GM19397 (cell line): ENCODE results near the gene AQP2.

Experiments
- ATAC-seq: cut with Tn5 transposase; IDR thresholded peaks from one replicate; pipeline ENCODE4 v1.9.1; 2021; ENCODE audit warnings: mild to moderate bottlenecking, moderate library complexity; ENCODE audit not compliant: unreplicated experiment

The AQP2 gene

DNA sequence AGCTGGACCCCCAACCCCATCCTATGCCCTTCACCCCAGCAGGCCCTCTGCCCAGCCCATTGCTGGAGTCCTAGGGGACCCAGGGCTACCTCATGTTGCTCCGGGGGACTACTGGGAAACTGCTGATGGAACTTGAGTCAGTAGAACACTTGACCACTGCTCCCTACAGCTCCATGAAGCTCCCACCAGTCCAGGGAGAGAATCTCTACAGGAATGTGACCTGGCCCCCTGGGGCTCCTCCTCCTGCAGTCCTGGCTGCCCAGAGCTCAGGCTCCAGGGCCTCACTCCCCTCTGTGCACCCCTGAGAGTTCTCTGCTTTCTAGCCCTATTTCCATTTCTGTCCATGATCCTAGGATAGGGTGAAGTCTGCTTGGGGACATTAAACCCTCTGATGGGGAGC lies 10.8 kb upstream of the AQP2 start:
- no peak for ATAC-seq

DNA sequence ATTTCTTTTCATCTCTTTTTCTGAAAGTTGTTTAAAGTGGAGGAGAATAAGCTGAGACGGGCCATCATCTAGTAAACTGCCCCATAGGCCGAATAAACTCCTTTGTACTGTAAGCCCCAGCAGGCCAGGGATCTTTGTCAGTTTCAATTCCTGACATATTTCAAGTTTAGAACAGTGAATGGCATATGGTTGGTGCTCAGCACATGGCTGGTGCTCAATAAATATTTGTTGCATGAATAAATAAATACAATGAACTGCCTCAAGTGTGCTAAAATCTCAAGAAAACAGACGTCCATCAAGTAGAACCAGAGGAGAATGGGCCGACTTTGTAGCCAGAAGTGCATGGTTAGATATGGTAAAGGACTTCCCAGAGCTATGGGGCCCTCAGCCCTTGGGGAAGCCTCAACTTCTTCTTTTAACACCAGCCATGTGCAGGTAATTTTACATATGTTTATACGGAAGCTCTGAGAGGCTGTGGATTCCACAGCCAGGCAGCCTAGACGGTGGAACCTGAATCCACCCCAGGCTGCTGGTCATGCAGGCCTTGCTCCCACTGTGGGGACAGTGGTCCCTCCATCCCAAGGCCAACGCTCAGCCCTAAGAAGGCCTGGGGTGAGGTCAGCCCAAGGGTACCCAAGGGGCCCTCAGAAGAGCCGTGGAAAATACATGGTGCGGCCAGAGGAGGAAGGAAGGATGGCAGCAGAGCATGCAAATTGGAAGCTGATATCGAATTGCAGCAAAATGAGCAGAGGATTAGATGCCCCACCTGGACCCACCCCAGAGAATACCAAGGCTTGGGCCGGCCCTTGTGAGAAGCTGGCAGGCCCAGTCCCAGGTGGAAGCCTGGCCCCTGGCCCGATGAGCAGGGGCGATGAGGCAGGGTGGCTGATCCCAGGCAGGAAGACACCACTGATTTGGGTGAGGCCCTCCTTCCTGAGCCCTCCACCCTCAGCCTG lies 8.7 kb upstream of the AQP2 start:
- ATAC-seq = no peak

DNA sequence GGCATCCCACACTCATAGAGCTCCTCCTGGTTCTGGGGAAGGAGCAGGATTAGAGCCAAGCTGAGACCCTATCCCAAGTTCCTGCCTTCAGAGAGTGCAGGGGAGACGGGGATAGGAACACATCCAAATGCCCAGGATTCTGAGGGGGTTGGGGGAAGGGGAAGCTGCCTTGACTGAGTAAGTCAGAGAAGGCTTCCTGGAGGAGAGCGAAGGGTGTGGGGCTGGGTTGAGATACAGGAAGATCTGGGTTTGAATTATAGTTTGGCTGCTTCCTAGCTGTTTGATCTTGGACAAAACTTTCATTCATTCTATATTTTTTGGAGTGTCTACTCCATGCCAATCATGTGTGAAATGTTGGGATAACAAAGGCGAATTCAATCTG lies 8.0 kb upstream of the AQP2 start:
- ATAC-seq = no peak

DNA sequence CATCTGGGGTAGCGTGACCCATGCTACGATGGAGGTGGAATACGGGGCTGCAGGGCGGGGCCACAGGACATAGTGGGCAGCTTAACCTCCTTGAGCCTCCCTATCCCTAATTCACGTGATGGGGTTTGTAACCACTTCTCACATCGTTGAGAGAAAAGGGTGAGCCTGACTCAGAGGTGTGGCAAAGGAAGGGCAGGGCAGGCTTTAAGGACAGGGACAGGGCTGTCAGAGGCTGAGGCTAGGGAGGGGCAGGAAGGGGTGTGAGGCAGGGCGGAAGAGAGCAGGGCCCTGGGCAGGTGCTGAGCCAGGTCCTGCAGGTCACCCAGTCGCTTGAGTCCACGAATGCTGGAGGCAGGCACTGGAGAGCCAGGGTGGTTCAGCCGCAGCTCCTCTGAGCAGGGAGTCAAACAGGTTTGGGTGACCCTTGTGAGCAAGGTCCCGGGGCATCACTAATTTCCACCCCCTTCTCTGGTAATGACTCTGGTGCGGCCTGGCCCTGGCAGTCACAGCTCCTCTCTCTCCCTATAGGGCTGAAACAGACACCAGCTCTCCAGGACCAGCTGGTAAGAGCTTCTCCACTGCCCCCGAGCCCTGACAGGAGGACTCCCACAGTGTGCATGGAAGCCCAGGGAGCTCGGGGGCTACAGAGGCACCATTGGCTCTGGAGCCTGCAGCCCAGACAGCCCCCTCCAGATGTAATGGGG lies 7.5 kb upstream of the AQP2 start:
- ATAC-seq = no peak

DNA sequence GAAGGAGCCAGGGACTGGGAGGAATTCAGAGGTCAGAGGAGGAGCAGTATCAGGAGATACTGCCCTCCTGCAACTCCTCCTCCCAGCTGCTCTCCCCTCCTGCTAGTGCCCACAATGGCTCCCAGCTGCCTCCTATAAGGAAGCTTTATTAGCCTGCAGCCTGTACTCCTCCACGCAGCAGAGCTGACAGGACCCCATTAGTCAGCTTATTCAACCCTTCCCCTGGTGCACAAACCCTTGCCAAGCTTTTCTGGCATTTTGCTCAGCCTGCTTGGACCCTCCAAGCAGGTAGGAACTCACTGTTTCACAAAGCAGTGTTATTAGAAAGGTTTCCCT lies 6.9 kb upstream of the AQP2 start:
- no peak for ATAC-seq

DNA sequence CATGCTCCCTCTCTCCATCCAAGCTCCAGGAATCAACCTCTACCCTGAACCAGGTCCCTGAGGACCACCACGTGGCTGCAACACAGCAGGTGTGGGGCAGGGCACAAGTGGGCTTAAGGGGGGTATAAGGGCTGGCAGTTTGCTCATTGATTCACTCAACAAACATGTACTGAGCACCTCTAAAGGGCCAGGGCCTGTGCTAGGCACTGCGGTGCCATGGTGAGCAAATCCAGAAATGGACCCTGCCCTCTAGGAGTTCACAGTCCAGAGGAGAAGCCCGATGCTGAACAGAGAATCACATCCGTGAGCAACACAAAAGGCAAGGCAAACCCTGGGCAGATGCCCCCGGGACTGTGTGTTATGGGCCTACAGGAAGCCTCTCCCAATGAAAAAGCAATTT lies 6.5 kb upstream of the AQP2 start:
- no peak for ATAC-seq

DNA sequence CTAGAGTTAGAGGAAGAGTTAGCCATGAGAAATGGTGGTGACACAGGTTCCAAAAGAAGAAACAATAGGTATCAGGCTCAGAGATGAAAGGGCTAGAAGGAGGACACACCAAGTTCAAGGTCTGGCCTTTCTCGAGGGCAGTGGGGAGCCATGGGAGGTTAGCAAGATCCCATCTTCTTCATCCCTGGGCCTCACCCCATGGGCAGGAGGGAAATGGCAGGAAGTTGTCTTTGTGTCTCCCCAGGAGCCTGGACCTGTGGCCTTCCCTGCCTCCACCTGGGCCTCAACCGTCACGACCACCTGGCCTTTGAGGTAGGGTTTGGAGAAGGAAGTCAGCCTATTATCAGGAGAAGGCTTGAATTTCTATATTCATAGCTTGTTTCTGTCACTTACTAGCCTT lies 5.8 kb upstream of the AQP2 start:
- ATAC-seq = no peak

DNA sequence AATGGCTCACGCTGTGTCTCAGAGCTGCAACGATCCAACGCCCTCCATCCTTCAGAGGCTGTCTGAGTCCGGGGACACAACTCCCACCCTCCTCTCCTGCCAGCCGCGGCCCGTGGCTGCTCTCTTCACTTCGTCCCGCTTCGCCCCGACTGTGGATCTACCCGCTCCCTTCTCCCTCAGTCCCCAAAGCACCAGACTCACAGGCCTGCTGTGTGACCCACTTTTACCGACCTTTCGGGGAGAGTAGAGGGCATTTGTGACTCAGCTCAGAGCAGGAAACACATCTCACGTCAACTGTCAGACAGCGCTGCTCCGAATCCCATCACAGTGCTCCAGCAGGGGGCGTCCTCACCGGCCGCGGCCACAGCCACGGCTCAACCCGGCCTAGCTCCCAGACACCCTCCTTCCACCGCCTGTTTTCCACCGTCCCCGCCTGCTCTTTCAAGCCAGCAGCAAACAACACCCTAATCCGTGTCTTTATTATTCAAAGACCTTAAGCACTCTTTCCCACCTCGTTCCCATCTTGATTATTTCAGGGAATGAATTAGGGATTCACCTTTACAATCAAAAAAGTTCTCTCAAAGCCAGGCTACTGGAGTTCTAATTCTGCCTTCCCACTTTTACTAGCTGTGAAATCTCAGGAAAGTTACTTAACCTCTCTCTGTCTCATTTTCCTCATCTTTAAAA lies 5.0 kb upstream of the AQP2 start:
- ATAC-seq = peak; percentile 68

DNA sequence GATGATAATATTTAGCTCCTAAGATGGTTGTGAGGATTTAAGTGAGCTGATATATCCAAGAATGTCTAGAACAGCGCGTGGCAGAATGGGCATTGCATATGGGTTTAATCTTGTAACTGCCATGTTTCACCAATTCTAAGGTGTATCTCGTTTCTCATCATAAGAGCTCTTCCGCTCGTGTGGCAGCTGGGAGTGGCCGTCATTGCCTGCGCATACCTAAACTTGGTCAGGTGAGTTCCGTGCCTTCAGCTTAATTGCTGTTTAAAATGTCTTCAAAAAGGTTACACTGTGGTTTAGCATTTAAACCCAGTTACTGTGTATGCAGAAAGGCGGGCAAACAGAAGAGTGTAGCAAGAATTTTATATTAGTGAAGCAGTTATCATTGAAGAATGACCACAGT lies 4.5 kb upstream of the AQP2 start:
- no peak for ATAC-seq

DNA sequence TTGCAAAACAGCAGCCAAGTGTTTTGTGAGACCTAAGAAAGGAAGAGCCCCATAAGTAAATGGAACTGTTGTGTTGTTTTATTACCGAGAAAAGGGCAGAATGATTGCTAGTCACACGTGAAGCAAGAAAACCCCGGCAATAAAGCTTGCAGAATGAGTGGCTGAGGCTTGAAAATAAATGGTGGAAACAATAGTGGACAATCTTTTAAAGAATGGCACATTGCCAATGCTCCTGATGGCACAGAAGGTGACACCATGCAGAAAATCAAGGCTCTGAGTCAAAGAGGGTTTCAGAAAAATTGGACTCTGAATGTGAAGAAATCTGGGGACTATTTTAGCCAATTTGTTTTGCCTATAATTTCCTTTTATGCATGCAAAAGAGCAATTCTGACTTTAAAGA lies 4.0 kb upstream of the AQP2 start:
- ATAC-seq = no peak

DNA sequence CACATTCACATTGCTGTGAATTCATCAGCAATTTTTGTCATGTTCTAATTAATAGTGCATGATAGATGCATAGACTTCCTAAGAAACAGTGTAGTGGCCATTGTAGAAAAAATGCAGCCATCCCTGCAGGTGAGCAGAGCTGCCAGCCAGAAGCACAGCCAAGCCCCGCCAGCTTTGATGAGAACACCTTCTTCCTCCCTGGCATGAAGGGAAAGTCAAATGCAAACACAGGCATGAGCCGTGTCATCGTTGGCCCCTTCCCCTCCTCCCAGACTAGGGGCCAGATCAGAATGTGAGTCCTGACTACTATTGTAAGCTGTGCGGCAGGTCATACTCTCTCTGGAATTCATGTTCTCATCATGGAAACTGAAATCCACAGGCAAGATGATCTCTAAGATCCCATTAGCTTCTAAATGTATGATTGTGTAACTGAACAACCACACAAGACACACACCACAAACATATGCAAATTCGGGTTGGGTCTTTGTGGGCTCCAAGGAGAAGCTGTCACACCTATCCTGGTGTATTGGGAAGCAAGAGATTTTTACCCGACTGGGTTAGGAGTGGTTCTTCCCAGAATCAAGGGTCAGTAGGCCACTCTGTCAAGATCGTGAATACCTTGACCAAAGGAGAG lies 2.8 kb upstream of the AQP2 start:
- ATAC-seq = no peak

DNA sequence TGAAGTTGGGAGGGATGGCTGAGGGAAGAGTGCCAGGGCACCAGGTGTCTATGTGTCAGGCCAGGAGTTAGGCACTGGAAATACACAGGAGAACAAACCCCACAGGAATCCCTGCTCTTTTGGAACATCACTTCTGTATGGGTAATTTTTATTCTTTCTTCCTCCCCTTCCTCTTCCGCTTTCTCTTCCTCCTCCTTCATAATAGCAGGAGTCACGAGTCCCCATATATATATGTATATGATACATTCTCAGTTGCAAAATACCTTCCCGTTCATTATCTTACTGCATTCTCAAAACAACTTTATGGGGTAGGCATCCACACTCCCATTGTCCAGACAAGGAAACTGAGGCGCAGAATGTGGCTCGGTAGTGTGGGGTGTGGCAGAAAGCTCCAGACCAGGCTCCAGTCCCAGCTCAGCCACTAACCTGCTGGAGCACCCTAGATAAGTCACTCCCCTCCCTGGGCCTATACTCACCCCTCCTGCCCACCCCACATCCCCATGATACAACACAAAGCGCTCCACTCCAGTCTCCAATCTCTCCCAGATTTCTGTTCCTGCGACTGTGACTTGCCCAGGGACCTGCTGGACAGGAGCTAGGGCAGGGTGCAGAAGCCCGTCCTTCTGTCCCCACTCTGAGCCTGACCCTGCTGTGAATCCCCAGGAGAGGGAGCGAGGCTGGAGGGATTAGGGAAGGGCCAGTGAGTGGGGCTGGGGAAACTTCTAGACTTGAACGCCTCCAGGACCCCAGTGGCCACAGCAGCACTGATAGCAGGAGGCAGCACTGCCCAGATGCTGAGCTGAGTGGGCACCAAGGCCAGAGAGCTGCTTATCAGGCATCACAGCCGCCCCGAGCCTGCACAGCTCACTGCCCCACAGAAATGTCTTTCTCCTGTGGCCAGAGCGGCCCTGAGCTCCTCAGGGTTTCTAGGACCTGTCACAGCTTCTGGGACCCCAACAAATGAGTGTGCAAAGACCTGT lies 1.4 kb upstream of the AQP2 start:
- no peak for ATAC-seq

DNA sequence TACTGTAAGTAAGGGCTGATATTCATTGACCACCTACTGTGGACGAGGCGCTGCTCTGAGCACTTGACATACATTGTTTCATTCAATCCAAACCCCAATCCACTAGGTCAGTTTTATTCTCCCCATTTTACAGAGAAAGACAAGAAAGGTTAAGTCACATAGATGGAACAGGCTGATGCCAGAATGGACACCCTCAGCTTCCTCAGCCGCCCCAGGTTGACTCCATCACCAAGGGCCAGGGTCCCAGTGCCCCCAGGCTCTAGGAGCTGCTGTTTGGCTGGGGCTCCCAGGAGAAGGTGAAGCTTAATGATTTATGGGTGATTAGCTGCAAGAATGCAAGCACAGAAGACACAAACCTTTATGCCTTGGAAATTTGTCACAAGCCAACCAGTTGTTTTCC lies 671 bp upstream of the AQP2 start:
- ATAC-seq = no peak

DNA sequence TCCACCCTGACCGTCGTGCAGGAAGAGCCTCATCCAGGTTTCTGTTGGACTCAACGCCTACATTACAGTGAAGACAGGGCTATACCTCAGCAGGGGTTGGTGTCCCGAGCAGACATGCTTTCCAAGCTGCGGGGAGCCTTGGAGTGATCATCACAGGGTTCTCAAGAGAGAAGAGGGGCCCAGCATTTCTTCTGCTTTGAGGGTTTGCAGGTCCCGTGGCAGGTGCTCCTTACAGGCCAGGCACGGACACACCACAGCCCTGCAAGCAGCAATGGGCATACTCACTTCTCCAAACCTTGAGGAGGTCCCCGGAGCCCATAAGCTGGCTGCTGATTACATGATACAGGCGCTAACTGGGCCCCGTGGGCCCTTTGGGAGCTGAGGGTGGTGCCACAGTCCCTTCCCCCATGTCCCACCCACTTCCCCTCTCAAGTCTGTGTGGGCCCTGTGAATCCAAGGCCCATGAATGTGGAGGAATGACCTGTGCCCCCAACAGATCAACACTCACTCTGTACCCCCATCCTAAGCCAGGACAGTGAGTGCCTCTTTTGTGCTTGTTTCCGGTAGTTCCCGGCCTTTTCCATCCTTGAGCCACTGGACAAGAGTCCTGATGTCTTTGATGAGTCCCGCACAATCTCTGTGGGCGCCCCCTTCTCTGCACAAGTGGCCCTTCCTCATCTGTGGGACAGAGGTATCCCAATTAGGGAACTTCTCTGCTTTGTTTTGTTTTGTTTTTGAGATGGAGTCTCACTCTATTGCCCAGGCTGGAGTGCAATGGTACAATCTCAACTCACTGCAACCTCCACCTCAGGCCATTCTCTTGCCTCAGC lies 1.1 kb downstream of the AQP2 start:
- no peak for ATAC-seq

DNA sequence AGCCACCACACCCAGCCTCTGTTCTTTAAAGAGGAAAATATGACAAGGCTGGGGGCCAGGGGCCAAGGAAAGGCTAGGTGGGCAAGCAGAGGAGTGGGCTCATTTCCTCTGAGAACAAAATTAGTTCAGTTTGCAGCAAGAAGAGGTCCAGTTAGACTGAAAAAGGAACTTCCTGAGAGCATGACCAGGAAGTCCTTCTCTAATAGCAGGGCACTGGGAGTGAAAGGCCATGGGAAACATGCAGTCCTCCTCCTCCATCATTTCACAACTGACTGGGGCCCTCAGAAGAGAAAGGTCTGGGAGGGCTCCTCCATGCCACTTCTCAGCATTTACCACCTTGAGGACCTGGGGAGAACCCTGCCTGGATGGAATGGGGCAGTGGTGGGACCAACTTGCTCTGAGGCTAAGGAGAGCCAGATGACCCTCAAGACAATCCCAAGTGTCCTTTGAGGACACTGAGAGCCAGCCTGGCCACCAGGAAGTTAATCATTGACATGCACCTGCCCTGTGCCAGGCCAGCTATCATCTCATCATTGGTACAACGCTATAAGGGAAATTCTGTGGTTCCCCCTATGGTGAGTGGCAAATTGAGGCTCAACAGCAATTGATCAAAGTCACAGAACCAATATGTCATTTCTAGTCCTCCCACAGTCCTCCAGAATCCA lies 2.0 kb downstream of the AQP2 start:
- no peak for ATAC-seq

DNA sequence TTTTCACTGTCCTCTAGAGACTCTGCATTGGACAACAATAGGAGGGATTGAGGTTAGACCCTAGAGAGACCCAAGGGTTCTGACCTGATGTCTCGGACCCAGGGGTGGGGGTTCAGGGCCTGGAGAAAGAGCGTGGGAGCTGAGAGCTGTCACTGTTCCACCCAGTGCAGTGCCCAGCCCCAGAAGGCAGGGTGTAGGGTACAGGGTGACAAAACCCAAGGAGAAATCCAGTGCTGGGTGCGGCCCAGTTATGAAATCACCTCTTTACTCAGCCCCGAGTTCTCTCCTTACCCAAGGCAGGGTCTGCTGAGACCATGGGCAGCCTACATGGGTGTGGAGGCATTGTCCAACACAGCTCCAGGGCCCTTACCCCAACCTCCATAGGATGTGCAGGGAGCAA lies 2.6 kb downstream of the AQP2 start:
- no peak for ATAC-seq

DNA sequence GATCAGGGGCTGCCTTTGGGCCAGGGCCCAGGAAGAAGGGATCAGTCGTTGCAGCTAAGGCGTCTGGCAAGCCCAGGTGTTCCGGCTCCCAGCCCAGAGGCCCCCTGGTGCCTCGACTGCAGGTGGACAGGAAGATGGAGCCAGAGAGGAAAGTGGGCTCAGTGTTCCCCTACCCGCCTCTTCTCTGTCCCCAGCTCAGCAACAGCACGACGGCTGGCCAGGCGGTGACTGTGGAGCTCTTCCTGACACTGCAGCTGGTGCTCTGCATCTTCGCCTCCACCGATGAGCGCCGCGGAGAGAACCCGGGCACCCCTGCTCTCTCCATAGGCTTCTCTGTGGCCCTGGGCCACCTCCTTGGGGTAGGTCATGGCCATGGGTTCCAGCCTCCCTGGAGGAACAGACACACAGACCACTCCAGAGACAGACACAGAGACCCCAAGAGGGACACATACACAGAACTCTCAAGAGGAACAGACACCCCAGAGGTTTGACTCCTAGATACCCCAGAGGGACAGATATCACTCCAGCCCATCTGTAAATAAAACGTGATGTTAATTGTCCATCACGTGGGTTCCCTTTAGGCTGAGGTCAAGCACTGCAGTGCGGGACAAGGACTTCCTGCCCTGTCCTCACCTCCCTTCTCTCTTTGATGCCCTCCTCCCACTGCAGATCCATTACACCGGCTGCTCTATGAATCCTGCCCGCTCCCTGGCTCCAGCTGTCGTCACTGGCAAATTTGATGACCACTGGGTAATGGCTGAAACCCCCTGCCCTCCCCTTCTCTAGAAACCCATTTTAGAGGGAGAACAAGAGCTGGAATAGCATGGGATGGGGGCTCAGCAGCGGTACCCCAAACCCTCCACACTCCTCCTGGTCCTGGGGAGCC lies 3.7 kb downstream of the AQP2 start:
- ATAC-seq = no peak
